GM19395 (cell line): ENCODE data around the gene SPIRE2.
"Not testable (repeated sequence)": the region's sequence is repeated elsewhere in the genome, so short reads cannot be mapped to it uniquely, and the experiment has no call there.

Experiments used
- ATAC-seq: cut with Tn5 transposase; IDR thresholded peaks from one replicate; pipeline ENCODE4 v1.9.1; 2021; ENCODE audit warnings: mild to moderate bottlenecking, moderate library complexity; ENCODE audit not compliant: unreplicated experiment

The SPIRE2 gene

GRCh38 chr16:89912143-89912542 is 83.9 kb downstream of the SPIRE2 start:
- no peak for ATAC-seq

GRCh38 chr16:89912627-89913026 is 84.4 kb downstream of the SPIRE2 start:
- ATAC-seq, result no peak

DNA sequence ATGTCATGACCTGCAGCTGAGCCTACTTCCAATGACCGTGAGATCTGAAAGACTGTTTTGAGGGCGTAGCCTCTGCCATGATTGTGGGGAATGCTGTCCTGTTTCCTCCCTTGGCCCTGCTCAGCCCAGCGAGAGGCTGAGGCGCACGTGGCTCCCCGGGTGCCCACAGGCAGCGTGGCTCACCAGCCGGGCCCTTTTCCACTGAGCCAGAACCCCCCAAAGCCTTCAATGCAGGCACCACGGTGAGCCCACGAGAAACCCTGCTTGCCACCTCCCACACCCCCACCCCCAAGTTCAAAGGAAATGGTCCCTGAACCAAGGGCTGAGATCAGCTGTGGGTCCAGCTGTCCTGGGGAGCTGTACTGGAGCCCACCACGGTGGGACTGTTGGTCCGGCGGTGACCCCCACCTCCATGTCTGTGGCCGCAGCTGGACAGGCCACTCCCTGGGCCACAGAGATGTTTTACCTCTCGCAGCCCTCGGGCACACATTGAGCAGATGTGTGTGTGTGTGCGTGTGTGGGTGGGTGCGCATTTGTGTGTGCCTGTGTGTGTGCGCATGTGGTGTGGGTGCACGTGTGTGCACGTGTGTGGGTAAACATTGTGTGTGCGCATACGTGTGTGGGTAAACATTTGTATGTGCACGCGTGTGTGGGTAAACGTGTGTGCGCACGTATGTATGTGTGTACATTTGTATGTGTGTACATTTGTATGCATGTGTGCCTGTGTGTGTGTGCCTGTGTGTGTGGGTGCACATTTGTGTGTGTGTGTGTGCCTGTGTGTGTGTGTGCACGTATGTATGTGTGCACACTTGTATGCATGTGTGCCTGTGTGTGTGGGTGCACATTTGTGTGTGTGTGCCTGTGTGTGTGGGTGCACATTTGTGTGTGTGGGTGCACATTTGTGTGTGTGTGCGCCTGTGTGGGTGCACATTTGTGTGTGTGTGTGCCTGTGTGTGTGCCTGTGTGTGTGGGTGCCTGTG is 85.4 kb downstream of the SPIRE2 start:
- no peak for ATAC-seq

DNA sequence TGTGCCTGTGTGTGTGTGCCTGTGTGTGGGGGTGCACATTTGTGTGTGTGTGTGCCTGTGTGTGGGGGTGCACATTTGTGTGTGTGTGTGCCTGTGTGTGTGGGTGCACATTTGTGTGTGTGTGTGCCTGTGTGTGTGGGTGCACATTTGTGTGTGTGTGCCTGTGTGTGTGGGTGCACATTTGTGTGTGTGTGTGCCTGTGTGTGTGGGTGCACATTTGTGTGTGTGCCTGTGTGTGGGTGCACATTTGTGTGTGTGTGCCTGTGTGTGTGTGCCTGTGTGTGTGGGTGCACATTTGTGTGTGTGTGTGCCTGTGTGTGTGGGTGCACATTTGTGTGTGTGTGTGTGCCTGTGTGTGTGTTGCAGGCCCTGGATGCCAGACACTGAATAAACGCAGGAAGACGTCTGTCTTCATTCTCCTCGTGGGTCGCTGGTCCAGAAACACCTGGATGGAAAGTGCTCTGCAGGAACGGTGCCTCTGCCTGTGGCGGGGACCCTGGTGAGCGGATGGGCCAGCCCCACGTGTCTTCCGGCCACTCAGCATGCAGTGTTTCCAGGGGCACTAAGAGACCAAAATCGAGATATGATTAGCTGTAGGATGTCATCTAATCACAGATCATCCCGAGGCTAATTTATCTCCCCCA is 86.5 kb downstream of the SPIRE2 start:
- ATAC-seq, result not testable (repeated sequence)

DNA sequence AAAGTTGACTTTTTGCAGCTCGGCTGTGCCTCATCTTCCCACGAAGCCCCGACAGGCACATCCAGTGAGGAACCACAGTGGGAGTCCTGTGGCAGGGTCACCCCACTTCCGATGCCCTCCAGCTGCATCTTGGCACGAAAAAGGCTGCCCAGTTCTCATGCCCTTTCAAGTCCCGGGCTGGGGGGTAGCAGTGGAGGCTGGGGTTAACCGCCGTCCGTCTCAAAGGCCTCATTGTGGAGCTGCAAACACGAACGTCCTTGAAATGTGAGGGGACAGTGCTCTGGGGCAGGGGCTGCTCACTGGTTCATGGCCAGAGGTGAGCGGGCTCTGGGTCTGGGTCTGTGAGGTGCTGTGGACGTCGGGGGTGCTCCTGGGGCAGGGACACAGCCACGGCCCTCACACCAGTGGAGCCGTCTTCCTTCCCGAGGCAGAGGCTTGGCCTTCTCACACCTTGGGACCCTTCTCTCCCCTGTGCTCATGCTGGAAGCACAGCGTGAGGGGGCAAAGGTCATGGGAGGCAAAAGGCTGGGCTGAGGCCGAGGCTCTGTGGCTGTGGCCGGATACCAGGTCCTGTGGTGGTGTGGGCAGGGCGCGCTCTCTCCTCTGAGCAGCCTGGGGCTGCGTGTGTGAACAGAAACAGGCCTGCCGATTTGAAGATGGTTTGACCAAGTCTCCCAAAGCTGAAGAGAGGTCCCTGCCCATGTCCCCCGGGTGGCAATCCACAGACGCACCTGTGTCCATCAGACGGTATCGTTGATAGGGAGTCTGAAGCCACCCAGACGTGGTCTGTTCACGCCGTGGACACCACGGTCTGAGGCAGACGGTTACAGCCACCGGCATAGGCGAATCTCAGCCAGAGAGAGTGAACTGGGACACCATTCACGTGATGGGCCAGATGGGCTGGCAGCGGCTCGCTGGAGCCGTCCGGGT is 87.3 kb downstream of the SPIRE2 start:
- ATAC-seq, result no peak

DNA sequence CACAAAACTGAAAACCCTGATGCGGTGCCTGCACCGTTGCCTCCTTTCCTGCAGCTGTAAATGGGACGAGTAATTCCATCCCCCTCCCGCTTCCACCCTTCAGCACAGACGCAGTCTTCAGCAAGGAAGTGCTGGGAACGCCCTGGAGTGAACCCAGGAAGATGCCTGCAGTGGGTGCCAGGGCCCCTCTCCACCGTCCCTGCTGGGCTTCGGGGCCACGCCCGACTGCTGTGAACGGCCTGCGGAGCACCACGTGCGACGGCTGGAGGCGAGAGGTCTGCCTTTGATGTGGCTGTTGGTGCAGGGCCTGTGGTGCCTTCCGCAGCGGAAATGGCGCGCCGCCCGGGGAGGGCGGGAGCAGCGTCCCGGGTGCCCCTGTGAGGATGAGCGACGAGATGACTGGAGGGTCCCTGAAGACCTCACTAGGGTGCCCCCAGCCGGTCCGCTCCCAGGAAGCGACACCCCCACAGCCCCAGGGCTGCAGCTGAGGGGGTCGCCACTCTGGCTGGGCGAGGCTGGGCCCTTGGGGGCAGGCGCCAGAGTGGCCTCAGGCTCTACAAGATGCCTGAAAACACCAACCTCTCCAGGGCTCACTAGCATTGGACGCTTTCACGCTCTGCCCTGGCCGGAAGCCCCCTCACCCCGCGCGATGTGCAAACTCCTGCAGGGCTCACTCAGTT is 89.6 kb downstream of the SPIRE2 start:
- peak; percentile 71 for ATAC-seq

DNA sequence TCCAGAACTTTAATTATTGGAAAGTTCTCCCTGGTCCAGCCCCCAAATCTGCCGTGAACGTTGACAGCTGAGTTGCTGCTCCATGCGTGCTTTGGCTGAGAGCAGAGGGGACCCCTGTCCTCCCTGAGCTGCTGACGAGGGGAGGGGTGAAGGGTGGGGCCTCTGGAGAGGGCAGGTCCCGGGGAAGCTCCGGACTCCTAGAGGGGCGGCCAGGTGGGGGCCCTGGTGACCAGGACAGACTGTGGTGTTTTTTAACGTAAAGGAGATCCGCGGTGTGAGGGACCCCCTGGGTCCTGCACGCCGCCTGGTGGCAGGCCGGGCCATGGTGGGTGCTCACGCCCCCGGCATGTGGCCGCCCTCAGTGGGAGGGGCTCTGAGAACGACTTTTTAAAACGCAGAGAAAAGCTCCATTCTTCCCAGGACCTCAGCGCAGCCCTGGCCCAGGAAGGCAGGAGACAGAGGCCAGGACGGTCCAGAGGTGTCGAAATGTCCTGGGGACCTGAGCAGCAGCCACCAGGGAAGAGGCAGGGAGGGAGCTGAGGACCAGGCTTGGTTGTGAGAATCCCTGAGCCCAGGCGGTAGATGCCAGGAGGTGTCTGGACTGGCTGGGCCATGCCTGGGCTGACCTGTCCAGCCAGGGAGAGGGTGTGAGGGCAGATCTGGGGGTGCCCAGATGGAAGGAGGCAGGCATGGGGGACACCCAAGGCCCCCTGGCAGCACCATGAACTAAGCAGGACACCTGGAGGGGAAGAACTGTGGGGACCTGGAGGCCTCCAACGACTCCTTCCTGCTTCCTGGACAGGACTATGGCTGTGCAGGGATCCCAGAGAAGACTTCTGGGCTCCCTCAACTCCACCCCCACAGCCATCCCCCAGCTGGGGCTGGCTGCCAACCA is 90.4 kb downstream of the SPIRE2 start, which contains the start of gene MC1R:
Gene MC1R (plus strand): TSS at position 410 of the 895 bp plus-strand sequence. CDS start 397 bp downstream, at position 807.
- ATAC-seq, result peak; percentile 22

DNA sequence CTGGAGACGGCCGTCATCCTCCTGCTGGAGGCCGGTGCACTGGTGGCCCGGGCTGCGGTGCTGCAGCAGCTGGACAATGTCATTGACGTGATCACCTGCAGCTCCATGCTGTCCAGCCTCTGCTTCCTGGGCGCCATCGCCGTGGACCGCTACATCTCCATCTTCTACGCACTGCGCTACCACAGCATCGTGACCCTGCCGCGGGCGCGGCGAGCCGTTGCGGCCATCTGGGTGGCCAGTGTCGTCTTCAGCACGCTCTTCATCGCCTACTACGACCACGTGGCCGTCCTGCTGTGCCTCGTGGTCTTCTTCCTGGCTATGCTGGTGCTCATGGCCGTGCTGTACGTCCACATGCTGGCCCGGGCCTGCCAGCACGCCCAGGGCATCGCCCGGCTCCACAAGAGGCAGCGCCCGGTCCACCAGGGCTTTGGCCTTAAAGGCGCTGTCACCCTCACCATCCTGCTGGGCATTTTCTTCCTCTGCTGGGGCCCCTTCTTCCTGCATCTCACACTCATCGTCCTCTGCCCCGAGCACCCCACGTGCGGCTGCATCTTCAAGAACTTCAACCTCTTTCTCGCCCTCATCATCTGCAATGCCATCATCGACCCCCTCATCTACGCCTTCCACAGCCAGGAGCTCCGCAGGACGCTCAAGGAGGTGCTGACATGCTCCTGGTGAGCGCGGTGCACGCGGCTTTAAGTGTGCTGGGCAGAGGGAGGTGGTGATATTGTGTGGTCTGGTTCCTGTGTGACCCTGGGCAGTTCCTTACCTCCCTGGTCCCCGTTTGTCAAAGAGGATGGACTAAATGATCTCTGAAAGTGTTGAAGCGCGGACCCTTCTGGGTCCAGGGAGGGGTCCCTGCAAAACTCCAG is 91.5 kb downstream of the SPIRE2 start:
- ATAC-seq, result no peak

GRCh38 chr16:89920723-89921122 is 92.4 kb downstream of the SPIRE2 start:
- ATAC-seq, result no peak
